Measurements from ENCODE around the gene PTPRCAP. TPM values are rescaled to one million over a fixed set of nuclear protein-coding genes. Genes with fewer than 3 reads are reported as not detected.
A peak's percentile ranks its signal among the peaks of the same experiment; 100 is the strongest.

Gene PTPRCAP
- total and polyA plus RNA-seq, 2 experiments from 2014 or later = 3.3 to 3.5 TPM

- peak overlapping the region; percentile 93 for H3K4me3 ChIP-seq
- H3K27me3 Mint-ChIP-seq (ENCODE audit: insufficient read depth, low read depth, poor library complexity) = peaks cover 21% of the 10 kb centered on the region
- peak overlapping the region; percentile 77 for H3K27ac Mint-ChIP-seq
- TF ChIP-seq JUNB (IDR thresholded peaks at IDR 0.05; ENCODE audit: unreplicated experiment) (no peak), POLR2AphosphoS5 (IDR thresholded peaks at IDR 0.05; ENCODE audit: low read depth) (0 out of 2 replicates have a peak, but pooled peaks have one; percentile 4)
- H3K4me3 Mint-ChIP-seq = peak overlapping the region; percentile 88
- no peak overlapping the region for H2AFZ ChIP-seq
- H3F3A ChIP-seq (replicated peaks; ENCODE audit: low read depth) = 0 out of 2 replicates have a peak, but pooled peaks cover 16% of the 10 kb centered on the region
- peaks cover 14% of the 10 kb centered on the region for H3K4me1 Mint-ChIP-seq
- H3K9me3 Mint-ChIP-seq = no peaks in the 10 kb centered on the region
- peak overlapping the region; percentile 97 for H3K4me2 ChIP-seq
- no peaks in the 10 kb centered on the region for H3K79me2 ChIP-seq (replicated peaks; ENCODE audit: insufficient read depth)
- H3K36me3 Mint-ChIP-seq (ENCODE audit: low read depth) = peaks cover 24% of the 10 kb centered on the region
- H3K36me3 ChIP-seq (ENCODE audit: insufficient read depth) = 0 out of 2 replicates have a peak, but pooled peaks cover 3% of the 10 kb centered on the region
- H3K27me3 ChIP-seq (ENCODE audit: insufficient read depth) = no peaks in the 10 kb centered on the region
- H3K4me1 ChIP-seq (ENCODE audit: insufficient read depth) = peaks cover 8% of the 10 kb centered on the region; the same call in 1 of the 2 replicates
- ATAC-seq (peak; percentile 22), DNase-seq (ENCODE audit: low spot score) (no peak)
- peak overlapping the region; percentile 94; the same call in 1 of the 2 replicates for H3K27ac ChIP-seq (ENCODE audit: low read depth)
- no peaks in the 10 kb centered on the region for H4K20me1 ChIP-seq (replicated peaks; ENCODE audit: insufficient read depth)
- H3K9me2 ChIP-seq (ENCODE audit: insufficient read depth) = no peaks in the 10 kb centered on the region
Observed at GRCh38 chr11:67442504-67443404, 5.3 kb upstream of the PTPRCAP start.

- no peak for DNase-seq (ENCODE audit: low spot score)
- Histone ChIP-seq H3K4me2 (no peak overlapping the region), H3K36me3 (ENCODE audit: insufficient read depth) (0 out of 2 replicates have a peak, but pooled peaks cover 3% of the 10 kb centered on the region), H3K27ac (ENCODE audit: low read depth) (no peak overlapping the region), H3K9me2 (ENCODE audit: insufficient read depth) (no peaks in the 10 kb centered on the region), H3K4me3 (no peak overlapping the region), H2AFZ (no peak overlapping the region), H3K4me1 (ENCODE audit: insufficient read depth) (peaks cover 14% of the 10 kb centered on the region; the same call in 1 of the 2 replicates), H4K20me1 (replicated peaks; ENCODE audit: insufficient read depth) (no peaks in the 10 kb centered on the region), H3K79me2 (replicated peaks; ENCODE audit: insufficient read depth) (no peaks in the 10 kb centered on the region), H3F3A (replicated peaks; ENCODE audit: low read depth) (0 out of 2 replicates have a peak, but pooled peaks cover 16% of the 10 kb centered on the region), H3K27me3 (ENCODE audit: insufficient read depth) (no peaks in the 10 kb centered on the region)
- TF ChIP-seq CTCF (conservative IDR thresholded peaks at IDR 0.05; ENCODE audit: low read depth in 2 of 2) = no peak
- no peak for ATAC-seq
- no peaks in the 10 kb centered on the region for H3K9me3 Mint-ChIP-seq
- peaks cover 17% of the 10 kb centered on the region for H3K4me1 Mint-ChIP-seq
- peaks cover 25% of the 10 kb centered on the region for H3K36me3 Mint-ChIP-seq (ENCODE audit: low read depth)
- peak overlapping the region; percentile 88 for H3K4me3 Mint-ChIP-seq
- H3K27me3 Mint-ChIP-seq (ENCODE audit: insufficient read depth, low read depth, poor library complexity) = peaks cover 19% of the 10 kb centered on the region
- no peak overlapping the region for H3K27ac Mint-ChIP-seq
Observed at GRCh38 chr11:67441731-67442351, 4.4 kb upstream of the PTPRCAP start.

- no peak overlapping the region for H3K27ac ChIP-seq (ENCODE audit: low read depth)
- no peaks in the 10 kb centered on the region for H4K20me1 ChIP-seq (replicated peaks; ENCODE audit: insufficient read depth)
- H3K4me1 ChIP-seq (ENCODE audit: insufficient read depth) = peaks cover 17% of the 10 kb centered on the region
- peaks cover 25% of the 10 kb centered on the region for H3K36me3 Mint-ChIP-seq (ENCODE audit: low read depth)
- no peaks in the 10 kb centered on the region for H3K79me2 ChIP-seq (replicated peaks; ENCODE audit: insufficient read depth)
- no peaks in the 10 kb centered on the region for H3K9me2 ChIP-seq (ENCODE audit: insufficient read depth)
- no peak for DNase-seq (ENCODE audit: low spot score)
- H3K27me3 Mint-ChIP-seq (ENCODE audit: insufficient read depth, low read depth, poor library complexity) = peaks cover 20% of the 10 kb centered on the region
- peaks cover 22% of the 10 kb centered on the region for H3K4me1 Mint-ChIP-seq
- H3K4me2 ChIP-seq = no peak overlapping the region
- H3F3A ChIP-seq (replicated peaks; ENCODE audit: low read depth) = 0 out of 2 replicates have a peak, but pooled peaks cover 16% of the 10 kb centered on the region
- ATAC-seq = no peak
- no peaks in the 10 kb centered on the region for H3K9me3 Mint-ChIP-seq
- H3K4me3 ChIP-seq = no peak overlapping the region
- H3K36me3 ChIP-seq (ENCODE audit: insufficient read depth) = 0 out of 2 replicates have a peak, but pooled peaks cover 3% of the 10 kb centered on the region
- no peak overlapping the region for H2AFZ ChIP-seq
- no peak overlapping the region for H3K4me3 Mint-ChIP-seq
- no peak overlapping the region for H3K27ac Mint-ChIP-seq
- H3K27me3 ChIP-seq (ENCODE audit: insufficient read depth) = no peaks in the 10 kb centered on the region
- no peak for TF ChIP-seq REST (IDR thresholded peaks at IDR 0.05; ENCODE audit: unreplicated experiment)
Observed at GRCh38 chr11:67441098-67441563, 3.6 kb upstream of the PTPRCAP start.
